SK-N-SH (cell line): ENCODE data around the gene NACAD. TPM values are rescaled to one million over a fixed set of nuclear protein-coding genes. Genes with fewer than 3 reads are reported as not detected.

Experiments used
- CTCF ChIA-PET: fragments of 300-600, 350-600 bp; formaldehyde crosslinking; extraction: SDS; loops from one replicate; lab custom pipeline; 2021; lab: Yijun Ruan, JAX
- POLR2A ChIA-PET: fragments of 350-600 bp; sonication (Branson Sonifier 250); formaldehyde crosslinking; extraction: SDS; loops from one replicate; lab custom pipeline; 2020; ENCODE audit warnings: antibody characterized with exemption, inconsistent platforms; lab: Yijun Ruan, JAX
- DNase-seq: peaks from one replicate; pipeline ENCODE4 v3.0.0; 2012
- H2AFZ ChIP-seq: fragments of 200-600 bp; sonication (generic); 2 replicates; pipeline ENCODE4 v1.8.1; 2016; ENCODE audit warnings: antibody characterized with exemption, mild to moderate bottlenecking, low read depth
- H3F3A ChIP-seq: fragments of 200-600 bp; sonication (generic); replicated peaks from 2 replicates; pipeline ENCODE3; 2016; ENCODE audit warnings: antibody characterized with exemption, mild to moderate bottlenecking; ENCODE audit not compliant: insufficient read depth
- H3K27ac ChIP-seq, 2 experiments: fragments of 200-500 bp in 1 of 2; fragments of 200-600 bp in 1 of 2; sonication (Bioruptor generic) in 1 of 2; sonication (generic), shearing (Covaris generic) in 1 of 2; 2 replicates each; pipeline versions ENCODE4 v1.5.1 to v1.6.1; 2014 to 2016; ENCODE audit warnings: low read depth in 2 of 2, inconsistent platforms in 1 of 2, low read length in 1 of 2, mild to moderate bottlenecking in 1 of 2, mixed read lengths in 1 of 2
- H3K27me3 ChIP-seq: fragments of 200-600 bp; sonication (generic), shearing (Covaris generic); 2 replicates; pipeline ENCODE4 v1.6.1; 2016; ENCODE audit warnings: mixed run types; ENCODE audit not compliant: insufficient read depth
- H3K36me3 ChIP-seq, 2 experiments: fragments of 200-500 bp in 1 of 2; fragments of 200-600 bp in 1 of 2; sonication (Bioruptor generic) in 1 of 2; sonication (generic) in 1 of 2; replicated peaks in 1 of 2; 2 replicates each; pipeline versions ENCODE3 to v1.5.1; 2014 to 2016; ENCODE audit warnings: low read length in 1 of 2, mild to moderate bottlenecking in 1 of 2; ENCODE audit not compliant: insufficient read depth in 2 of 2, control insufficient read depth in 1 of 2
- H3K4me1 ChIP-seq, 2 experiments: fragments of 200-500 bp in 1 of 2; fragments of 200-600 bp in 1 of 2; sonication (Bioruptor generic) in 1 of 2; sonication (generic), shearing (Covaris generic) in 1 of 2; 2 replicates each; pipeline versions ENCODE4 v1.5.1 to v1.6.1; 2014 to 2016; ENCODE audit warnings: low read depth in 1 of 2, low read length in 1 of 2, mixed run types in 1 of 2; ENCODE audit not compliant: insufficient read depth in 2 of 2, control insufficient read depth in 1 of 2
- H3K4me2 ChIP-seq: fragments of 200-600 bp; sonication (generic), shearing (Covaris generic); 2 replicates; pipeline ENCODE4 v1.6.1; 2017; ENCODE audit warnings: mixed run types
- H3K4me3 ChIP-seq, 2 experiments: fragments of 200-500 bp in 1 of 2; fragments of 200-600 bp in 1 of 2; sonication (Bioruptor generic) in 1 of 2; sonication (generic), shearing (Covaris generic) in 1 of 2; 2 replicates each; pipeline versions ENCODE4 v1.5.1 to v1.8.1; 2014 to 2016; ENCODE audit warnings: low read depth in 2 of 2, inconsistent platforms in 1 of 2, low read length in 1 of 2, mild to moderate bottlenecking in 1 of 2, mixed read lengths in 1 of 2, moderate library complexity in 1 of 2
- H3K79me2 ChIP-seq: fragments of 200-600 bp; sonication (generic); 2 replicates; pipeline ENCODE4 v1.8.1; 2017; ENCODE audit warnings: mild to moderate bottlenecking; ENCODE audit not compliant: insufficient read depth
- H3K9ac ChIP-seq: fragments of 200-600 bp; sonication (generic); 2 replicates; pipeline ENCODE4 v1.6.1; 2017; ENCODE audit warnings: mixed run types
- H3K9me2 ChIP-seq: fragments of 200-600 bp; sonication (generic); 2 replicates; pipeline ENCODE4 v1.6.1; 2017; ENCODE audit warnings: mixed run types
- H3K9me3 ChIP-seq: fragments of 200-600 bp; sonication (generic); 2 replicates; pipeline ENCODE4 v1.6.1; 2017; ENCODE audit warnings: mixed run types, mild to moderate bottlenecking, moderate library complexity
- H4K20me1 ChIP-seq: fragments of 200-600 bp; sonication (generic); 2 replicates; pipeline ENCODE4 v1.6.1; 2017; ENCODE audit warnings: mild to moderate bottlenecking, mixed run types; ENCODE audit not compliant: insufficient read depth
- ELF1 ChIP-seq: IDR thresholded peaks from 2 replicates; pipeline ENCODE4 v1.4.0; 2012
- EP300 ChIP-seq, 2 experiments: IDR thresholded peaks; 2 replicates each; pipeline versions ENCODE4 v1.4.0 to v1.6.1; 2012; ENCODE audit warnings: borderline replicate concordance in 1 of 2, low read depth in 1 of 2, low read length in 1 of 2
- EZH2phosphoT487 ChIP-seq: fragments of 200-600 bp; sonication (generic); IDR thresholded peaks from 2 replicates; pipeline ENCODE4 v1.6.1; 2017; ENCODE audit warnings: low read depth, mixed run types, mild to moderate bottlenecking, antibody characterized with exemption, moderate library complexity, borderline replicate concordance
- FOSL2 ChIP-seq: IDR thresholded peaks from 2 replicates; pipeline ENCODE4 v1.4.0; 2012; ENCODE audit warnings: low read depth, mild to moderate bottlenecking, moderate library complexity, borderline replicate concordance
- FOXJ3 ChIP-seq: sonication (generic); formaldehyde crosslinking; IDR thresholded peaks from 2 replicates; pipeline ENCODE4 v1.5.1; 2020; ENCODE audit warnings: mild to moderate bottlenecking, missing genetic modification reagents
- FOXM1 ChIP-seq: IDR thresholded peaks from 2 replicates; pipeline ENCODE4 v1.4.0; 2012; ENCODE audit warnings: low read depth, mild to moderate bottlenecking
- GABPA ChIP-seq: IDR thresholded peaks from 2 replicates; pipeline ENCODE4 v1.4.0; 2012; ENCODE audit warnings: low read depth, mild to moderate bottlenecking
- JUND ChIP-seq: IDR thresholded peaks from 2 replicates; pipeline ENCODE4 v1.4.0; 2012
- NFIC ChIP-seq: IDR thresholded peaks from 2 replicates; pipeline ENCODE4 v1.4.0; 2012; ENCODE audit warnings: borderline replicate concordance
- NRF1 ChIP-seq: IDR thresholded peaks from 2 replicates; pipeline ENCODE4 v1.6.1; 2012; ENCODE audit warnings: low read depth, mild to moderate bottlenecking, low read length
- POLR2AphosphoS5 ChIP-seq: IDR thresholded peaks from 2 replicates; pipeline ENCODE4 v1.6.1; 2012; ENCODE audit warnings: low read depth, low read length
- RAD21 ChIP-seq: IDR thresholded peaks from 2 replicates; pipeline ENCODE4 v1.6.1; 2012; ENCODE audit warnings: mild to moderate bottlenecking, low read length
- RCOR1 ChIP-seq: fragments of 150-350 bp; IDR thresholded peaks from 2 replicates; pipeline ENCODE4 v1.6.1; 2017; ENCODE audit warnings: antibody characterized with exemption, low read length
- RFX5 ChIP-seq: IDR thresholded peaks from 2 replicates; pipeline ENCODE4 v1.6.1; 2012; ENCODE audit warnings: mild to moderate bottlenecking, improper control_type of control experiment, low read length
- RXRA ChIP-seq: IDR thresholded peaks from 2 replicates; pipeline ENCODE4 v1.4.0; 2012; ENCODE audit warnings: low read depth, mild to moderate bottlenecking, borderline replicate concordance
- TAF1 ChIP-seq: IDR thresholded peaks from 2 replicates; pipeline ENCODE4 v1.6.1; 2012; ENCODE audit warnings: low read depth, mild to moderate bottlenecking, low read length, moderate library complexity, borderline replicate concordance
- TCF12 ChIP-seq: IDR thresholded peaks from 2 replicates; pipeline ENCODE4 v1.4.0; 2012
- YY1 ChIP-seq: IDR thresholded peaks from 2 replicates; pipeline ENCODE4 v1.4.0; 2012; ENCODE audit warnings: low read depth, mild to moderate bottlenecking
- WGBS: methylation state at CpG from one replicate; pipeline ENCODE4 v1.1.6; 2017; ENCODE audit warnings: low lambda C conversion rate; 5-methylcytosine and 5-hydroxymethylcytosine counted together
- polyA plus RNA-seq, 3 experiments: library from polyadenylated mRNA; depleted of rRNA; stranded (reverse); fragments of >200 nt; gene quantifications; 2 replicates each; pipeline ENCODE4 v1.2.3, GENCODE V29; 2012
- TF ChIP-seq, protein P1 (sequence below): fragments of 200-600 bp; sonication (generic); IDR thresholded peaks from 2 replicates; pipeline ENCODE4 v1.6.1; 2017; ENCODE audit warnings: antibody characterized with exemption, mild to moderate bottlenecking, moderate library complexity
- TF ChIP-seq, protein P2 (sequence below): IDR thresholded peaks from 2 replicates; pipeline ENCODE4 v1.4.0; 2012; ENCODE audit warnings: low read depth
- TF ChIP-seq, protein P3 (sequence below): IDR thresholded peaks from 2 replicates; pipeline ENCODE4; 2012
- TF ChIP-seq, protein P4 (sequence below): fragments of 150-350 bp; IDR thresholded peaks from 2 replicates; pipeline ENCODE4 v1.6.1; 2016; ENCODE audit warnings: mild to moderate bottlenecking, low read depth, low read length
- TF ChIP-seq, protein P5 (sequence below): IDR thresholded peaks from 2 replicates; pipeline ENCODE4 v1.4.0; 2012; ENCODE audit warnings: low read depth, borderline replicate concordance

Gene NACAD
- polyA plus RNA-seq, 1 of the 3 experiments (the other 2 are of a cell fraction), result 2.8 TPM

DNA sequence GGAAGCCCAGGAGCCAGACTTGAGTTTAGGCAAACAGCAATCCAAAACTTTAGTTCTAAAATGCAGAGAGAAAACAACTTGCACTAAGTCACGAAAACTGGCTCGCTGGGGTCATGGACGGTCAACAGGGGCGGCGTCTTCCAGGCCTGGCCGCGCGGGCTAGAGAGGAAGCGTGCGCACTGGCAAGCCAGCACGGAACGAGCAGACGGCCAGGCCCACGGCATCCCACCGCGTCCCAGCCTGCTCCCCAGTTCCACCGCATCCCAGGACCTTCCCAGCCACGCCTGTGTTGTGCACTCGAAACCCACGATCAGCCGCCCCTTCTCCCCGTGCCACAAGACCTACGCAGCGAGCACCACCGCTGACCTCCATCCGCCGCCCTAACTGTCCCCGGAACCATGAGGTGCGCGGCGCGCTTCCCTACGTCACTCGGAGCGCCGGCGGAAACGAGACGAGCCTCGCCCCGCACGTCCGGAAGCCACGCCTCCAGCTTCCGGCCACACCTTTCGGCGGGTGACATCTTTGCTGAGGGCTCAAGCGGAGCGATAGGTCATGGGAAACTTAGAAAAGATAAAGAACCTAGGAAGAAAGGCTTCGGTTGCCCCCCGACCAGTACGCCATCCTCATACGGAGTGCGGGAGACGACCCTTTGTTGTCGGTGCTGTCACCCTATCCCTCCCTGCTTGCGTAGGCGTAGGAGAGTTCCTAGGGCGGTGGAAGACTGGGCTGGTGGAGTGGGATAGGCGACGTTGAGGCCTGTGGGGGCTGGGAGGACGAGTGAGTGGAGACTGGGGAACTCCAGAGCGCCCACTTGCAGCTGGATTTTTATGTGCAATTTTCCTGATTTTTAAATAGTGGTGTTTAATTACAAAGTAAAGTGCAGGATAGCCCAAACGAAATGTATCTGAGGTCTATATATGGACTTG, 22.8 kb upstream of the NACAD start, which contains the start of gene TBRG4 (continued):
- TF ChIP-seq, protein P1, sequence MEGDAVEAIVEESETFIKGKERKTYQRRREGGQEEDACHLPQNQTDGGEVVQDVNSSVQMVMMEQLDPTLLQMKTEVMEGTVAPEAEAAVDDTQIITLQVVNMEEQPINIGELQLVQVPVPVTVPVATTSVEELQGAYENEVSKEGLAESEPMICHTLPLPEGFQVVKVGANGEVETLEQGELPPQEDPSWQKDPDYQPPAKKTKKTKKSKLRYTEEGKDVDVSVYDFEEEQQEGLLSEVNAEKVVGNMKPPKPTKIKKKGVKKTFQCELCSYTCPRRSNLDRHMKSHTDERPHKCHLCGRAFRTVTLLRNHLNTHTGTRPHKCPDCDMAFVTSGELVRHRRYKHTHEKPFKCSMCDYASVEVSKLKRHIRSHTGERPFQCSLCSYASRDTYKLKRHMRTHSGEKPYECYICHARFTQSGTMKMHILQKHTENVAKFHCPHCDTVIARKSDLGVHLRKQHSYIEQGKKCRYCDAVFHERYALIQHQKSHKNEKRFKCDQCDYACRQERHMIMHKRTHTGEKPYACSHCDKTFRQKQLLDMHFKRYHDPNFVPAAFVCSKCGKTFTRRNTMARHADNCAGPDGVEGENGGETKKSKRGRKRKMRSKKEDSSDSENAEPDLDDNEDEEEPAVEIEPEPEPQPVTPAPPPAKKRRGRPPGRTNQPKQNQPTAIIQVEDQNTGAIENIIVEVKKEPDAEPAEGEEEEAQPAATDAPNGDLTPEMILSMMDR, result peak; percentile 63
- TF ChIP-seq ELF1, result peak; percentile 98
- TF ChIP-seq, protein P2, sequence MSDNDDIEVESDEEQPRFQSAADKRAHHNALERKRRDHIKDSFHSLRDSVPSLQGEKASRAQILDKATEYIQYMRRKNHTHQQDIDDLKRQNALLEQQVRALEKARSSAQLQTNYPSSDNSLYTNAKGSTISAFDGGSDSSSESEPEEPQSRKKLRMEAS, result peak; percentile 100
- peak; percentile 95 for TF ChIP-seq TAF1
- TF ChIP-seq NFIC, result no peak; the same call in 1 of the 2 replicates
- no peak for TF ChIP-seq RXRA
- TF ChIP-seq GABPA, result peak; percentile 98
- TF ChIP-seq TCF12, result peak; percentile 49; the same call in 1 of the 2 replicates
- TF ChIP-seq EP300 (IDR thresholded peaks at IDR 0.05; ENCODE audit: borderline replicate concordance in 1 of 2, low read depth in 1 of 2, low read length in 1 of 2), result no peak; a peak in 1 of 4 replicates
- TF ChIP-seq YY1, result peak; percentile 91
- peak; percentile 98 for TF ChIP-seq POLR2AphosphoS5
- no peak for TF ChIP-seq JUND
- TF ChIP-seq RCOR1, result peak; percentile 63
- TF ChIP-seq NRF1, result peak; percentile 40; the same call in 1 of the 2 replicates
- TF ChIP-seq FOXJ3 (CRISPR knock-in tag), result no peak; the same call in 1 of the 2 replicates

DNA sequence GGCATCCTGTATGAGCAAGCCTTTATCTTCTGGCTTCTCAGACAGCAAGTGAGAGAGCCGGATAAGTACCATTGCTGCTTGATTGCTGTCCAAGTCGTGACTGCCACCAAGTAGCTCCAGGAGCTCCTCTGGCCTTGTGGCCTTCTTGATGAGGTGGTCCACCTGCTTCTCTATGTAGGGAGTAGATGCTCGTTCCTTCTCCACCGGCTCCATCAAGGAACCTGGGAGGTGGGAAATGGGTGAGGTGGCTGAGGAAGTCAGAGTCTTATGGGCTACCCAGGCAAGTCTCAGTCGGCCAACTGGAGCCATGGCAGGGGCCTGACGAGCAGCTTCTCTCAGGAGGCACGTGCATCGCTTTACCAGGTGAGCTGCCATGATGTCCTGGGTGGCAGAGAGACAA, 20.1 kb upstream of the NACAD start:
- Histone ChIP-seq H3K4me1 (peaks cover 12 to 25% of the 10 kb centered on the region in 2 experiments; a peak in 2 of 4 replicates), H3K9me3 (no peaks in the 10 kb centered on the region), H2AFZ (no peak overlapping the region), H3K79me2 (peaks cover 71% of the 10 kb centered on the region), H3K9me2 (no peaks in the 10 kb centered on the region), H4K20me1 (peaks cover 49% of the 10 kb centered on the region), H3K27ac (no peak overlapping the region), H3K4me2 (no peak overlapping the region), H3K9ac (no peak overlapping the region), H3K4me3 (no peak overlapping the region), H3K36me3 (peaks cover 44 to 55% of the 10 kb centered on the region in 2 experiments), H3F3A (peaks cover 4% of the 10 kb centered on the region), H3K27me3 (no peaks in the 10 kb centered on the region)
- ChIA-PET POLR2A (no interaction called here), CTCF (interaction anchor here (1.1 kb wide), 1 partner anchor 27 kb away, joined by 3 read pairs; no protein-coding TSS in a partner anchor)
- WGBS, result 80% methylated on average over 8 of the region's 8 CpGs
- DNase-seq, result no peak
- TF ChIP-seq RXRA (no peak), EZH2phosphoT487 (no peak), RCOR1 (no peak), RFX5 (no peak), YY1 (no peak), FOXM1 (no peak), TAF1 (no peak), RAD21 (no peak), EP300 (IDR thresholded peaks at IDR 0.05; ENCODE audit: borderline replicate concordance in 1 of 2, low read depth in 1 of 2, low read length in 1 of 2) (no peak), JUND (no peak), FOSL2 (no peak)
- TF ChIP-seq, protein P1, result no peak
- TF ChIP-seq, protein P3, sequence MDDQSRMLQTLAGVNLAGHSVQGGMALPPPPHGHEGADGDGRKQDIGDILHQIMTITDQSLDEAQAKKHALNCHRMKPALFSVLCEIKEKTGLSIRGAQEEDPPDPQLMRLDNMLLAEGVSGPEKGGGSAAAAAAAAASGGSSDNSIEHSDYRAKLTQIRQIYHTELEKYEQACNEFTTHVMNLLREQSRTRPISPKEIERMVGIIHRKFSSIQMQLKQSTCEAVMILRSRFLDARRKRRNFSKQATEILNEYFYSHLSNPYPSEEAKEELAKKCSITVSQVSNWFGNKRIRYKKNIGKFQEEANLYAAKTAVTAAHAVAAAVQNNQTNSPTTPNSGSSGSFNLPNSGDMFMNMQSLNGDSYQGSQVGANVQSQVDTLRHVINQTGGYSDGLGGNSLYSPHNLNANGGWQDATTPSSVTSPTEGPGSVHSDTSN, result no peak
- TF ChIP-seq, protein P4, sequence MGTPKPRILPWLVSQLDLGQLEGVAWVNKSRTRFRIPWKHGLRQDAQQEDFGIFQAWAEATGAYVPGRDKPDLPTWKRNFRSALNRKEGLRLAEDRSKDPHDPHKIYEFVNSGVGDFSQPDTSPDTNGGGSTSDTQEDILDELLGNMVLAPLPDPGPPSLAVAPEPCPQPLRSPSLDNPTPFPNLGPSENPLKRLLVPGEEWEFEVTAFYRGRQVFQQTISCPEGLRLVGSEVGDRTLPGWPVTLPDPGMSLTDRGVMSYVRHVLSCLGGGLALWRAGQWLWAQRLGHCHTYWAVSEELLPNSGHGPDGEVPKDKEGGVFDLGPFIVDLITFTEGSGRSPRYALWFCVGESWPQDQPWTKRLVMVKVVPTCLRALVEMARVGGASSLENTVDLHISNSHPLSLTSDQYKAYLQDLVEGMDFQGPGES, result no peak
- TF ChIP-seq, protein P5, sequence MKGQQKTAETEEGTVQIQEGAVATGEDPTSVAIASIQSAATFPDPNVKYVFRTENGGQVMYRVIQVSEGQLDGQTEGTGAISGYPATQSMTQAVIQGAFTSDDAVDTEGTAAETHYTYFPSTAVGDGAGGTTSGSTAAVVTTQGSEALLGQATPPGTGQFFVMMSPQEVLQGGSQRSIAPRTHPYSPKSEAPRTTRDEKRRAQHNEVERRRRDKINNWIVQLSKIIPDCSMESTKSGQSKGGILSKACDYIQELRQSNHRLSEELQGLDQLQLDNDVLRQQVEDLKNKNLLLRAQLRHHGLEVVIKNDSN, result no peak
